PFSK-1 (cell line): Measurements from ENCODE around the gene DNAH7.

Source experiments
- FOXP2 ChIP-seq: optimal IDR thresholded peaks from 2 replicates; pipeline ENCODE3; 2011; ENCODE audit warnings: borderline replicate concordance, control low read depth, inconsistent platforms; ENCODE audit not compliant: insufficient read depth; ENCODE audit errors: extremely low read length, extremely low read depth
- POLR2AphosphoS5 ChIP-seq: IDR thresholded peaks from 2 replicates; pipeline ENCODE4 v1.6.1; 2012; ENCODE audit warnings: low read depth, mild to moderate bottlenecking, control low read depth, low read length, moderate library complexity
- TAF1 ChIP-seq: IDR thresholded peaks from 2 replicates; pipeline ENCODE4 v1.6.1; 2012; ENCODE audit warnings: low read length, control low read depth, borderline replicate concordance; ENCODE audit not compliant: insufficient read depth

- TF ChIP-seq FOXP2 = no peak
- TF ChIP-seq POLR2AphosphoS5 = no peak
- TF ChIP-seq TAF1 = no peak
These were observed 362.3 kb downstream of the DNAH7 start for GRCh38 chr2:195706161-195706900.
